ENCODE data around the gene GYPB.
"Not testable (repeated sequence)": the region's sequence is repeated elsewhere in the genome, so short reads cannot be mapped to it uniquely, and the experiment has no call there.

GRCh38 chr4:143991761-143992160 lies 27.4 kb downstream of the GYPB start:
- TF ChIP-seq CTCF (conservative IDR thresholded peaks at IDR 0.05; ENCODE audit: low read length); EZH2phosphoT487 (IDR thresholded peaks at IDR 0.05; ENCODE audit: borderline replicate concordance): not testable (repeated sequence)
